CD4-positive, alpha-beta T cell treated with Interleukin-6 for 4 hours (primary cell): ENCODE measurements around the gene RHOT2.

Experiments
- DNase-seq: peaks from one replicate; pipeline ENCODE4 v3.0.0-alpha.2; 2020; ENCODE audit warnings: mixed read lengths

RHOT2 gene

GRCh38 chr16:648071-648780 lies 19.7 kb upstream of the RHOT2 start:
- DNase-seq: peak; percentile 37

GRCh38 chr16:648781-649589 lies 18.9 kb upstream of the RHOT2 start, which contains the start of gene WDR90:
TSS of gene WDR90 (plus strand) at chr16:649365. CDS start at chr16:649417, 52 bp downstream.
- peak; percentile 94 for DNase-seq

- DNase-seq: no peak
These were observed 18.3 kb upstream of the RHOT2 start for GRCh38 chr16:649631-650030.

DNA sequence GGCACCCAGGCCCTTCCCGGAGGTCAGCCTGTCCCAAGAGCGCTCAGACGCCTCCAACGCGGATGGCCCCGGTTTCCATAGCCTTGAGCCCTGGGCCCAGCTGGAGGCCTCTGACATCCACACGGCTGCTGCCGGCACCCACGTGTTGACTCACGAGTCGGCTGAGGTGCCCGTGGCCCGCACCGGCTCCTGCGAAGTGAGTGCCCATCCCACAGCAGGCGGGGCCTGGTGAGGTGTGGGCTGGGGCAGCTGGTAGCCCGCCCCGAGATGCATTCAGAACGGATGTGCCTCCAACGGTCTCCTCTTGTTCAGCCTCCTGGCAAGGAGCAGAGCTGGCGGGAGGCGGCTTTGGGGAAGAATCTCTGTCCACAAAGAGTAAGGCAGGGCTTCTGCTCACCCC lies 16.1 kb upstream of the RHOT2 start:
- no peak for DNase-seq

GRCh38 chr16:652454-653305 lies 15.3 kb upstream of the RHOT2 start:
- no peak for DNase-seq

GRCh38 chr16:654034-654433 lies 13.9 kb upstream of the RHOT2 start:
- DNase-seq: no peak

DNA sequence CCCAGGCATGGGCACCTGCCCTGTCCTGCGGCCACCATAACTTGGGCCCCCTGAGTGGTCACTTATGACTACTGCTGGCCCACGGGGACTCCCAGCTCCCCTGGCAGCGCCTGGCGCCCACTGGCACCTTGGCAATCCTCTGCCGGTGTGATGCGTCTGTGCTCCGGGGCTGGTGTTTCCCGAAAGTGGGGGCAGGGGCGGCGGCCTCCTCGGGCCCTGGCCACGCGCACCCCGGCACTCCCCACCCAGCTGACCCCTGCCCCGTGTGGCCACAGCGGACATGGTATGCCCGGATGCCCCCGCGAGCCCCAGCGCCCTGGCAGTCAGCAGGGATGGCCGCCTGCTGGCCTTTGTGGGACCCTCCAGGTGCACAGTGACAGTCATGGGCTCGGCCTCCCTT lies 10.4 kb upstream of the RHOT2 start:
- no peak for DNase-seq

- DNase-seq: no peak
These were observed 9.0 kb upstream of the RHOT2 start for GRCh38 chr16:658679-659571.

DNA sequence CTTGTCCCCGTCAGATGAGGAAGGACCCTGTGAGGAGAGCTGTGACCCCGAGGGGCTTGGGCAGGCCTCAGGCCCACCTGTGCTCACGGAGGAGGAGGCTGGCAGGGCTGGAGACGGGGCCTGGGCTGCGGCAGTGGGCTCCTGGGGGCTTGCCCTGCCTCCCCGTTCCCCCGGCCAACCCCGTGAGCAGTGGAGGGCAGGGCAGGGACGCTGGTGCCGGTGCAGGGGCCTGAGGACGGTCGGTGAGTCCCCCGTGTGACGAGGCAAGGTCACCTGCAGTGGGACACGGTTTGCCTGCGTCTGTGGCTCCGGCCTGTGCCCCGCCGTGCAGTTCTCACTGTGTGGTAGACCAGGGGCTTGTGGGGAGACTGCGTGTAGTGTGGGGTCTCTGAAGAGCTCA lies 8.3 kb upstream of the RHOT2 start:
- DNase-seq: no peak

GRCh38 chr16:660132-660458 lies 7.8 kb upstream of the RHOT2 start:
- DNase-seq: no peak

GRCh38 chr16:660459-661183 lies 7.3 kb upstream of the RHOT2 start:
- peak; percentile 80 for DNase-seq

DNA sequence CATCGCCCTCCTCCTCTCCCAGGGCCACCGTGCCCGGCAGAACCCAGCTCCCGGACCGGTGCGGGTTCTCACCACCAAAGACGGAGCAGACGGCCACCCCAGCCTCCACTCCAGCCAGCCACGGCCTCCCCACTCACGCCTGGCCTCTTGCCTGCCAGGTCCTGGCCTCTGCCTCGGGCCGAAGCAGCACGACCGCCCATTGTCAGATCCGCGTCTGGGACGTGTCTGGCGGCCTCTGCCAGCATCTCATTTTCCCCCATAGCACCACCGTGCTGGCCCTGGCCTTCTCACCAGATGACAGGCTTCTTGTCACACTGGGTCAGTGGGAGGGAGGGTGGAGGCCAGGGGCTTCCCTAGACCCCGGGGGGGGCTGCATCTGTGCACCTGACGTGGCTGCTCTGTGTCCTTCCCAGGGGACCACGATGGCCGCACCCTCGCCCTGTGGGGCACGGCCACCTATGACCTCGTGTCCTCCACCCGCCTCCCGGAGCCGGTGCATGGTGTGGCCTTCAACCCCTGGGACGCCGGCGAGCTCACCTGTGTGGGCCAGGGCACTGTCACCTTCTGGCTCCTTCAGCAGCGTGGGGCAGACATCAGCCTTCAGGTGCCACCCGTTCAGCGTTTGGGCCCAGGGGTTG lies 6.6 kb upstream of the RHOT2 start:
- no peak for DNase-seq

GRCh38 chr16:662095-662494 lies 5.8 kb upstream of the RHOT2 start:
- DNase-seq: no peak

DNA sequence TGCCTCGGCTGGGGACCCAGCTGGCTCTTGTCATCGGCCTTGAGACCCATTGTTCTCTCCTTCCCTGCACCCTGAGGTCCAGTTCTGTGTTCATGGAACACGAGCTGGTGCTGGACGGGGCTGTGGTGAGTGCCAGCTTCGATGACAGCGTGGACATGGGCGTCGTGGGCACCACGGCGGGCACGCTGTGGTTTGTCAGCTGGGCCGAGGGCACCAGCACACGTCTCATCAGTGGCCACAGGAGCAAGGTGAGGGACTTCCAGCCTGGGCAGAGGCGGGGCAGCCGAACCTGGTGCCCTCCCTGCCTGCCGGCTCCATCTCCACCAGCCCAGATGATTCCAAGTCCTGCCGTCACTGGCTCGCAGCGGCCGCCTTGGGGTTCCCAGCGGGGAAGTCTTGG lies 5.3 kb upstream of the RHOT2 start:
- no peak for DNase-seq

- no peak for DNase-seq
These were observed 1.4 kb upstream of the RHOT2 start for GRCh38 chr16:666572-666971.

DNA sequence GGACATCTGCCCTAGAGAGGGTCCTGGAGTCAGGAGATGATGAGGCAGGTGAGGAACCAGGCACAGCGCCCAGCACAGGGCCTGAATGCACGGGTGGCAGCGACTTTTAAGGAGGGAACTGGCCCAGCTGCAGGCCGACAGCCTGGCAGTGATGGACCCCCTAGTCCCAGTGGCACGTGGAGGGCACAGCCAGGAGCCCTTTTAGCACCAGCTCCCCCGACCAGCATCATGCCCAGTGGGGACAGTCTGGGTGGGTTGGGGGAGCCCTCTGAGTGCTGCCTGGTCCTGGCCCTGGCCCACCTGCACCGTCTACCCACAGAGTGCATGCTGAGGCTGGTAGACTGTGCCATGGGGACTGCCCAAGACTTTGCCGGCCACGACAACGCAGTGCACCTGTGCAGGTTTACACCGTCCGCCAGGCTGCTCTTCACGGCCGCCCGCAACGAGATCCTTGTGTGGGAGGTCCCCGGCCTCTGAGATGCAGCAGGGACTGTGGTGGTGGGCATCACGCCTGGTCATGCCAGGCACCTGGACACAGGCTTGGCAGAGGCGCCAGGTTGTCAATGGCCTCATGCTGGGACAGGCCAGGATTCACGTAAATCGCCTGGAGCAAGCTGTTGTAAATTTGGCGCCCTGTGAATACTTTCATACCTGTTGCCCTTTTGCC lies 686 bp upstream of the RHOT2 start:
- DNase-seq: no peak

DNA sequence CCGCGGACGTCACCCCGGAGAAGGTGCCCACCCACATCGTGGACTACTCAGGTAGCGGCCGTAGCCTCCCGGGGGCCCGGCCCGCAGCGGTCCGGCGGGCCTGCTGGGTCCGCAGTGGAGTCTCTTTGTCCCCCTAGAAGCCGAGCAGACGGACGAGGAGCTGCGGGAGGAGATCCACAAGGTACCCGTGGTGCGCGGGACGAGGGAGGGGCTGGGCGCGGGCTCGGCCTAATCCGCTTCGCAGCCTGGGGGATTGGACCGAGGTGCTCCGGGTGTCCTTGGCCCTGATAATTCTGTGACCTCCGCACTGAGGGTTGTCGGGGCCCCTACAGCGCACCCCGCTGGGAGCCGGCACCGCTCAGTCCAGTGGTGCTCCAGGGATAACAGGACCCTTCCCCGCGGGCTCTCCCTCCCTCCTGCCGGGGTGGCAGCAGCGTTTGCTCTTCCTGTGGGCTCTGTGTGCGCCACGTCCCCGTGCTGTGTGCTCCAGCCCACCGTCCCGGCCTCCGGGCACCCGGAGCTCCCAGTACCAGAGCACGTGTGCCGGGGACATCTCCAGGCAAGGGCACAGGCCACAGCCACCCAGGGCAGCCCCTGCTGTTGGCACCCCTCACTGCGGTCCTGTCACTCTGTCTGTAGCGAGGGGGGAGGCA lies 713 bp downstream of the RHOT2 start:
- DNase-seq: no peak

DNA sequence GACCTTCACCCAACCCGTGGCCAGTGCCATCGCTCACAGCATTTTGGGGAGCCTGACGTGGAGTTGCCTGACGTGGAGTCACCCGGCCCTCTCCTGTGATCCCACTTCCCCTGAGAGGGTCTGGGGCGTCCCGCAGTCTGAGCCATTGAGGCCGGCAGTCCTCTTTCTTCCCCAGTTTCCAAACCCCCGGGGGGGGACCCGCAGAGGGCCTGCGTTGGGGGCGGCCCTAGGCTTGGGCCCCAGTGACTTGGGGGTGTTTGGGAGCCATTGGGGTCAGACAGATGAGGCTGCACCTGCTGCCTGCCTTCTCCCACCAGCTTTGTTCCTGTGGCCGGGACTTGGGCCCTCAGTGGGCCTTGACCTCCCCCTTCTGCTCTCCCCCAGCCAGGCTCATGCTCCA lies 1.7 kb downstream of the RHOT2 start:
- no peak for DNase-seq

GRCh38 chr16:670485-671352 lies 2.8 kb downstream of the RHOT2 start:
- no peak for DNase-seq
